Stomach smooth muscle (tissue), 2 donors: Measurements from ENCODE around the gene TMEM126A.
"Not testable (repeated sequence)": the region's sequence is repeated elsewhere in the genome, so short reads cannot be mapped to it uniquely, and the experiment has no call there.

ENCODE experiments used
- H3K27ac ChIP-seq: one replicate; pipeline ENCODE4 v1.7.0; 2013; ENCODE audit warnings: mild to moderate bottlenecking, low read length, inconsistent platforms
- H3K27me3 ChIP-seq, 2 donors: one replicate each; pipeline ENCODE4 v1.7.0; 2013; ENCODE audit warnings: low read length in 2 of 2; ENCODE audit not compliant: insufficient read depth in 2 of 2, control insufficient read depth in 1 of 2
- H3K36me3 ChIP-seq, 2 donors: one replicate each; pipeline ENCODE4 v1.7.0; 2013; ENCODE audit warnings: low read length in 2 of 2; ENCODE audit not compliant: control insufficient read depth in 2 of 2, insufficient read depth in 2 of 2
- H3K4me1 ChIP-seq: one replicate; pipeline ENCODE4 v1.7.0; 2013; ENCODE audit warnings: low read length; ENCODE audit not compliant: control insufficient read depth, insufficient read depth
- H3K4me3 ChIP-seq, 2 donors: one replicate each; pipeline ENCODE4 v1.7.0; 2013; ENCODE audit warnings: low read length in 2 of 2
- H3K9ac ChIP-seq, 2 donors: one replicate each; pipeline ENCODE4 v1.7.0; 2013; ENCODE audit warnings: low read length in 2 of 2, mild to moderate bottlenecking in 1 of 2
- H3K9me3 ChIP-seq, 2 donors: one replicate each; pipeline ENCODE4 v1.7.0; 2013; ENCODE audit warnings: low read length in 2 of 2; ENCODE audit not compliant: control insufficient read depth in 2 of 2
- donor health status: healthy.
- donor health status: Pancreatic carcinoma.

The TMEM126A gene

GRCh38 chr11:85627332-85627997 is 20.3 kb upstream of the TMEM126A start, which contains the start of gene DLG2:
DLG2 (minus strand) TSS chr11:85627344.
- peaks cover 4% of the 10 kb centered on the region for H3K4me1 ChIP-seq

DNA sequence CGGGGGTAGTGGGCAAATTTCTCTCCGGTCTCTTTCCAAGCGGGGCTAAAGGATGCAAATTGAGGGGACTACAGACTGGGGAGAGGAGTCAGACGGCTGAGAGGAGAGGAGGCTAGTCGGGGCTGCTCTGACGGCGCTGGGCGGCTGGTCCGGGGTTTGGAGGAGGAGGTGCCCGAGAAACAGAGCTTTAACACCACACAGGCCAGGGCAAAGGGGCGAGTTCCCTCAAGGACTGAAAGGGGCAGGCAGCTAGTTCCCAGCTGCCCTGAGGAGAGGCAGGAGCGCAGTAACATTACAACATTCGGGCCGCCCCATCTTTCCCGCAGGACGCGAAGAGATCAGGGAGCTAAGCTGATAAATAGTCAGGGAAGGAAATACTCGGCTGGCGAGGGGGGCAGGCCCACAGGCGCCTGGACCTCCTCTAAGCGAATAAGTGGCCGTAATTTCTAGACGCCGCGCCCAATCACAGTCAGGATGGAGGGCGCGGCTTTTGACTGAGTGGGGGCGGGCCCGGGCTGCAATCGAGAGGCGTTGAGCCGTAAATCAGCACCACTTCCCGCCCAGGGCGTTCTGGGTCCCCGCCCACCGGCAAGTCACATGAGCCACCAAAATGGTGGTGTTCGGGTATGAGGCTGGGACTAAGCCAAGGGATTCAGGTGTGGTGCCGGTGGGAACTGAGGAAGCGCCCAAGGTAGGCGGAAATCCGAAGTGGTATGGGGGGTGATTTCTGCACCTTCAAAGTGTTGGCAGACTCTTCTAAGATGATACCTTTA is 19.6 kb upstream of the TMEM126A start, which contains the start of gene TMEM126B:
TSS of gene TMEM126B (plus strand) at position 596 of the 773 bp plus-strand sequence. CDS start at position 611, 15 bp downstream.
- peaks cover 4% of the 10 kb centered on the region for H3K4me1 ChIP-seq
- no peaks in the 10 kb centered on the region for H3K27me3 ChIP-seq
- no peaks in the 10 kb centered on the region for H3K36me3 ChIP-seq
- no peaks in the 10 kb centered on the region for H3K9me3 ChIP-seq
- H3K4me3 ChIP-seq: peak within 1 kb of the TSS; percentile 84 to 98
- H3K9ac ChIP-seq: peak within 1 kb of the TSS; percentile 90
- peak within 1 kb of the TSS; percentile 89 for H3K27ac ChIP-seq

More at GRCh38 chr11:85627332-85627997, 20.3 kb upstream of the TMEM126A start, which contains the start of gene DLG2:
- Histone ChIP-seq H3K27me3 (no peaks in the 10 kb centered on the region), H3K9me3 (no peaks in the 10 kb centered on the region), H3K27ac (peak within 1 kb of the TSS; percentile 89), H3K9ac (peak within 1 kb of the TSS; percentile 90), H3K4me3 (peak within 1 kb of the TSS; percentile 84 to 85), H3K36me3 (no peaks in the 10 kb centered on the region)

DNA sequence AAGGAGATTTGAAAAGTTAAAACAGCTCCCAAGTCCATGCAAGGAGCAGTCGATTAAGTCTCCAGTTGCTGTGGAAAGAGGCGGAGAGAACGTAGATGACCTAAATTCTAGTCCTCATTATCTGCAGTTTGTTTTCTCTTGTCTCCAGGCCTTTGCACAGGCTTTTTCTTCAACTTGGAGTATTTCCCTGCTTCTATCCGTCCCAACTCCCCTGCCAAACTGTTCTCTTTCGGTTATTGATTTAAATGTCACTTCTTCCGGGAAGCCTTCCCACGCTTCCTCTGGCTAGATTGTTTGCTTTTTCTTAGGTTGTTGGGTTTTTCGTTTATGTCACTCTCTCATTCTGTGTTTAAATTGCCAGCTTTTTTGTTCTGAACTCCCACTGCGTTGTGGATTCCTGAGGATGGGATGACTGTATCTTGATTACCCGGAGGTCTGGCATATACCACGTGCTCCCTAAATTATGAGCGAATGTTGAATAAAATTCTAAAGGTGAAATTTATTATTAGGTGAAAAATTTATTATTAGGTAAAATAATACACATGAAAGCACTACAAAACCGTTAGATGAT is 18.9 kb upstream of the TMEM126A start:
- H3K9me3 ChIP-seq: no peaks in the 10 kb centered on the region
- no peaks in the 10 kb centered on the region for H3K36me3 ChIP-seq
- H3K27ac ChIP-seq: peak overlapping the region; percentile 89
- H3K4me1 ChIP-seq: peaks cover 4% of the 10 kb centered on the region
- no peaks in the 10 kb centered on the region for H3K27me3 ChIP-seq
- H3K4me3 ChIP-seq: peak overlapping the region; percentile 84 to 98
- H3K9ac ChIP-seq: peak overlapping the region; percentile 71 to 80

- no peak overlapping the region for H3K27ac ChIP-seq
- H3K9me3 ChIP-seq: no peaks in the 10 kb centered on the region
Measured at GRCh38 chr11:85634747-85635146, 13.0 kb upstream of the TMEM126A start.

GRCh38 chr11:85643191-85643614 is 4.6 kb upstream of the TMEM126A start:
- no peak overlapping the region for H3K4me3 ChIP-seq

More at GRCh38 chr11:85634747-85635146, 13.0 kb upstream of the TMEM126A start:
- Histone ChIP-seq H3K36me3 (peaks cover 5 to 15% of the 10 kb centered on the region in 2 donors), H3K27me3 (no peaks in the 10 kb centered on the region), H3K9ac (no peak overlapping the region), H3K4me3 (no peak overlapping the region), H3K4me1 (no peaks in the 10 kb centered on the region)

DNA sequence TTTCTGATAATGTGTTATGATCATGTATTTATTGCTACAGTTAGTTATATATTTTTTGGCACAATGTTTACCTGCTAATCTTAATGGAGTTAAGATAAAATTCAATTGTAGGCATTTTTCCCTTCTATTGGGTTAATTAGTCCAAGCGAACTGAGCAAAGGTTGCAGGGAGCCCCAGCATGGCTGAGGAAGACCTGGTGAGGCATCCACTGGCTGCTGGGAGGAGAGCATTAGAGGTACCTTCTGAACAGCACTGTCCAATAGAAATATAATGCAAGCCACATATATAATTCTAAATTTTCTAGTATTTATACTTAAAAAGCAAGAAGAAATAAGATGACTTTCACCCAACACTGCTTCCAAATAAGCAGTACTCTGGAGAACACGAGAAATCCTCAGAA is 689 bp upstream of the TMEM126A start:
- Histone ChIP-seq H3K4me3 (peak overlapping the region; percentile 88 to 92), H3K4me1 (peaks cover 7% of the 10 kb centered on the region), H3K9ac (peak overlapping the region; percentile 66 to 93), H3K27ac (peak overlapping the region; percentile 76), H3K36me3 (no peaks in the 10 kb centered on the region), H3K9me3 (no peaks in the 10 kb centered on the region), H3K27me3 (no peaks in the 10 kb centered on the region)

More at GRCh38 chr11:85643191-85643614, 4.6 kb upstream of the TMEM126A start:
- Histone ChIP-seq H3K4me1 (peaks cover under 1% of the 10 kb centered on the region), H3K9me3 (no peaks in the 10 kb centered on the region), H3K27me3 (no peaks in the 10 kb centered on the region), H3K9ac (no peak overlapping the region), H3K36me3 (no peaks in the 10 kb centered on the region), H3K27ac (no peak overlapping the region)

DNA sequence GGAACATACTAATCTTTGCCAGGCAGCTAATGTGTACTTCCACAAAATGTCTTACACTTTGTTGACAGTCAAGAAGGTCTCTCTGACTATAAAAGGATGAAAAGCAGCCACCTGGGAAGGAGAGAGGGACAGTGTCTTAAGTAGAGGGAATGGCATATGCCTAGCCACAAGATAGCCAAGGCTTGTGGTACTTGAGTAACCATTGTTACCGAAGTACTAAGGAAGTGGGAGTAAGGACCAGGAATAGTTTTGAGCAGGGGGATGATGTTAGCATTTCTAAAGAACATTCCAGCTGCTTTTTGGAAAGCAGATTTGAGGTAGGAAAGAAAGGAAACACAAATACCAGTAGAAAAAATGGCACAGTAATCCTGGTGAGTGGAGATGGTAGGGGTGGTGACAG is 3.4 kb downstream of the TMEM126A start:
- Histone ChIP-seq H3K27ac (no peak overlapping the region), H3K9ac (no peak overlapping the region), H3K36me3 (peaks cover 3% of the 10 kb centered on the region in 2 donors), H3K27me3 (no peaks in the 10 kb centered on the region), H3K4me3 (no peak overlapping the region), H3K9me3 (no peaks in the 10 kb centered on the region), H3K4me1 (peaks cover 7% of the 10 kb centered on the region)

DNA sequence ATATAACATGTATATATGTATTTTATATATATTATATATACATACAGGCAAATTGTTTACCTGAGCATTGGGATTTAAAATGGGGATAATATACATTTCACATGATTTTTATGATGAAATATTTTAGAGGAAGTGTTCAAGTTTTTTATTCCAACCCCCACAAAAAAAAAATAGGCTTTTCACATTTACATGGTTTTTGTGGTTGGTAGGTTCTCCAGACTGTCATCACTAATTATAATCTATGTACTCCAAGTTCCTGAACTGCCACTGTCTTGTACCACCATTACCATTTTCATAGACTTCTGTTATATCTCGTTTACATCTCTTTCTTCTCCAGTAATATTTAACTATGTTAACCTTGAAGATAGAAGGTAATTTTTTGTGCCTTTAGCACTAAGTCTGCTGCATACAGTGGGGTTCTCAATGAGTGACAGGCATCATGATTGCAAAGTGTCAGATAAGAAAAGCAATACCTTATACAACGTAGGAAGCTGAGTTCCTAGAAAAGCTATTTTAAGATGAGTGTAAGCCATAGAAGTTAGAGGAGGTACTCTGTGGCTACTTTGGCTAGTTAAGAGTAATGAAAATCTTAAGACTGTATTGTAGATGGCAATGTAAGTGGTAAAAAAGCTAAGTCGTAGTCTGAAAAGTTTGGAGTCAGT is 5.2 kb downstream of the TMEM126A start:
- H3K4me1 ChIP-seq: peaks cover 7% of the 10 kb centered on the region
- H3K27ac ChIP-seq: no peak overlapping the region
- no peak overlapping the region for H3K4me3 ChIP-seq
- peaks cover 3 to 13% of the 10 kb centered on the region in 2 donors for H3K36me3 ChIP-seq
- H3K9me3 ChIP-seq: no peaks in the 10 kb centered on the region
- no peaks in the 10 kb centered on the region for H3K27me3 ChIP-seq
- no peak overlapping the region for H3K9ac ChIP-seq

DNA sequence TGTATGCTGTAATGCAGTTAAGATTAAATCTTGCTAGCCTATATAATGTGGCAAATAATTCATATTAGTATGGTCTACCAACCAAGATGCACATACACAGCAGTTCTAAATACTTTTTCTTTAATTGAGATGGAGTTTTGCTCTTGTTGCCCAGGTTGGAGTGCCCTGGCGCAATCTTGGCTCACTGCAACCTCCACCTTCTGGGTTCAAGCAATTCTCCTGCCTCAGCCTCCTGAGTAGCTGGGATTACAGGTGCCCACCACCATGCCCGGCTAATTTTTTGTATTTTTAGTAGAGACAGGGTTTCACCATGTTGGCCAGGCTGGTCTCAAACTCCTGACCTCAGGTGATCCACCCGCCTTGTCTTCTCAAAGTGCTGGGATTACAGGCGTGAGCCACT is 6.6 kb downstream of the TMEM126A start:
- not testable (repeated sequence) for H3K27me3 ChIP-seq, H3K9me3 ChIP-seq, H3K9ac ChIP-seq, H3K4me1 ChIP-seq, H3K4me3 ChIP-seq, H3K27ac ChIP-seq
- H3K36me3 ChIP-seq: peaks cover 3 to 13% of the 10 kb centered on the region in 2 donors

DNA sequence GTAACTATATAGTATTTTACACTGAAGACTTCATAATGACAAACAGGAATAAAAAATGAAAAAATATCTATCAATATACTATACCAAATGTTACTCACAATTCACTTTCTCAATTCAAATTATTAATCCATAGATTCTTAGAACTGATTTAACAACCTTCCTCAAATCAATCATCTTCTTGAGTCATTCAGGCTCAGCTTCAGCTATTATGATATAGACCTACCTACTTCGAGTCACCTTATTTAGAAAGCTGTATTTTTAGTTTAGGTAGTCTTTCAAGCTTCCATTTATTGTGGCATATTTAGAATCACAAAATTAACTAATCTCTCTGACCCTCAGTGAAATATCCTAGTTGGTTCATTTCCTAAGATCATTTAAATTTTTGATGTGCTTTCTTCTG is 9.0 kb downstream of the TMEM126A start:
- Histone ChIP-seq H3K9ac (no peak overlapping the region), H3K27me3 (no peaks in the 10 kb centered on the region), H3K36me3 (peaks cover 3 to 18% of the 10 kb centered on the region in 2 donors), H3K9me3 (no peaks in the 10 kb centered on the region), H3K27ac (no peak overlapping the region), H3K4me3 (no peak overlapping the region), H3K4me1 (peaks cover 5% of the 10 kb centered on the region)
